Right renal pelvis (tissue), 4 donors: ENCODE measurements around the gene ROR1. TPM values are rescaled to one million over a fixed set of nuclear protein-coding genes. Genes with fewer than 3 reads are reported as not detected.

Experiments
- DNase-seq, 4 donors: peaks; one replicate each; pipeline ENCODE4 v3.0.0-alpha.2; 2013; ENCODE audit warnings: low read depth in 4 of 4, low spot score in 3 of 4, missing footprints in 1 of 4
- polyA plus RNA-seq, 4 donors: library from polyadenylated mRNA; unstranded; fragments of 120-200 nt; gene quantifications; one replicate each; pipeline ENCODE4 v1.2.1, GENCODE V29; 2013; ENCODE audit not compliant: insufficient read length in 4 of 4

The ROR1 gene
- polyA plus RNA-seq, 4 donors: 30.2 to 39.6 (median 34.6) TPM

DNA sequence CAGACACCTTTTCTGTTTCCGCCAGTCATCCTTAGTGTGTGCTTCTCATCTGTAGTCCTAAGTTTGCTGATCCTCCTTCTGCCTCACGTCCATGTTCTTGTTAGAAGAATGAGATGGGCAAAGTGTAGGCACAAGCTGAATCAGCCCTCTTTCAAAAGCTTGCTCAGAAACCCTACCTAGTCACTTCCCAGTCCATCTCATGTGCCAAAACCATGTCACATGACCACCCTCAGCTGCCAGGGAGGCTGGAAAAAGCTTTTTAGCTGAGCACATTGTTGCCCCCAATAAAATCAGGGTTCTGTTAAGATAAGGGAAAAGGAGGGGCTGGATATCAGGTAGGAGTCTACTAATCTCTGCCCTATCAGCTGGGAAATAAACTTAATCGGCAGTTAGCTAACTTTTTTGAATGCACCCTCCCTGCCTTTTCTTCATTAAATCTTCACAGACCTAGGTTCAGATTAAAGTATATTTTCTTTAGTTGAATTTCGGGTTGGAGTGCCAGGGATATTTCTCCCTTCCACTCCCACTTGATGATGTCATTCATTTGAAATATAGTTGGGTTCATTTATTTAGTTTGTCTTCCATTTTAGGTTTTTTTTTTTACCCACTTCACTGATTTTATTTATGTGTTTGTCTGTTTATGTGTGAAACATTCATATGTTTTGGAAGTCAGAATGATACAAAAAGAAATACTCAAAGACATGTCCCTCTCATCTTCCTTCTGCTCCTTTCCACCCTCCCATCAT, 129.2 kb downstream of the ROR1 start:
- DNase-seq: no peak

DNA sequence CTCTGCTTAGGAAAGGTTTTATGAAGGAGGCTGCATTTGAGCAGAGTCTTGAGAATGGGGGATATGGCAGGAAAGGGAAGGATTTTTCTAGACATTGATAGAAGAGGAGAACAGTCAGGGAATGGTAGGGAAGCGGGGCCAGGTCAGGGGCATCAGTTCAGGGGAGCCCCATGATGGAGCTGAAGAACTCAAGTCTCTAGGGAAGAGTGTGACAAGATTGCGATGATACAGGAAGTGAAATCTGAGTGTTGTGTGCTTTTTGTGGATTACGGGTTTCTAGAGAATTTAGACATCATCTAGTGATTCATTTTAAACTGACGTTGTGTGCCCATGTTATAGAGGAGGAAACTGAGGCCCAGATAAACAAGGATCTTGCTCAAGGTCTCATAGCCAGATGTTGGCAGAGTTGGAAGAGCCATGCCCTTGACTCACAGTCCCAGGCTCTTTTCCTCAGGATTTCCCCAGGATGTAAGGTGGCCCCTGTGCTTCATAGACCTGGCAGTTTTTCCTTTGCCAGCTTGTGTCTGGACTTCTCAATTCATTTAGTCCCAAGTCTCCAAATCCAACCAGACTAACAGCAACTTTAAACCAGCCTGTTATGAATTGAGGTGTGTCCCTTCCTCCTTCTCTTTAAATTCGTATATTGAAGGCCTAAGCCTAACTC, 130.3 kb downstream of the ROR1 start:
- DNase-seq: no peak

DNA sequence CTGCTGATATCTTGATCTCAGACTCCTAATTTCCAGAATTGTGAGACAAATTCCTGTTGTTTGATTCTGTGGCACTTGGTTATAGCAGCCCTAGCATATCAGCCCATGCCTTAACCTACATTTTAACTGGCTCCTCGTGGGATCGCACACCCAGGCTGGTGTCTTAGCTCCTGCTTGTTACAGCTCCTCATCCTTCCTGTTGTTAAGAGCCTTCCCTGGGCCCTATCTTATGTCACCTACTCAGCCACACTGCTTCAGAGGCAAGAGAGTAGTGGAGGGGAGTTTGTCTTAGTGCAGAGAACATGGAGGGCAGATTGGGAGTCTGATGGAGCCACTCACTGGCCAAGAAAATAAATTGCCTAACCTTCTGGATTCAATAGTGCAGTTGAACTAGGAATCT, 131.0 kb downstream of the ROR1 start:
- DNase-seq: no peak

DNA sequence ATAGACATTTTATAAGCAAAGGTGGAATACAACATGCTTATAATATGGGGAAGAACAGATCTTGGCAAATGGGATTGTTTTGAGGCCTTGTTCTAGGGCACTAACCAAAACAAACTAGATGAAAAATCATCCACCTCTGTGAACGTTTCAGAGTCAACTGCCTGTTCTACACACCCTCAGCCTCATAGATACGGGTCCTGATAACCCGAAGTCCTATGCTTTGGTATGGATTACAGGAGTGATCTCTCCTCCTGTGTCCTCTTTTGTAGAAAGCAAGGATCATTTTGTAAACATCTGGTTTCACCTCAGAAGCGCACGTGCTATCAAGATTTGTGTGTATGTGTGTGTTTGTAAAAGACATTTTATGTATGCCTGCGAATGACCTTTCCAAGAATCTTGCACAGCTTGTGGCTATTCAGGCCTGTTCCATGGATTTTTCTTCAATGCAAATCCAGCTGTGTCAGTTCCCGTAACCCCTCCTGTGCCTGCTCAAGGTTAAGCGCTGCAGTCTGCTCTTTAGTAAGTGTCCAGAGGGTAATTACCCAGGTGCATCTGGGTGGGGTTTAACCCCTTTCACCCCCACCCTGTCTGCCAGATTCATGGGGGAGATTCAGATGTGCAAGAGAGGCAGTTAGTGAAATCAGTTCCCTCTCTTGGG, 132.4 kb downstream of the ROR1 start:
- no peak for DNase-seq

DNA sequence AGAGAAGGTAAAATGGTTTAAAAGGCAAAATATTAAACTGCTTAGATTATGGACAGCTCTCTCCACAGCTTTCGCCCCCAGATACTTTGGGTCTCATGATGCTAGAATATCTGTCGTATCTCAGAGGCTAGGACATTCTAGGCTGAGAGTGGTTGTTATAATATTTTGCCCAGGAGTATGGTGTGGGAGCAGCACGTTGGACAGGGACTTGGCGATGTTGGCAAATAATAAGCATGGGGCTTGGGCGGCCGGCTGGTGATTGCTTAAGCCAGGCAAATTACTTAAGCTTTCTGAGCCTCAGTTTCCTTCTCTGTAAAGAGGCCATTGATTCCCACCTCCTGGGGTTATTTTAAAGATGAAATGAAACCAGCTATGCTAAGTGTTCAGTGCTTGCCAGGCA, 133.2 kb downstream of the ROR1 start:
- DNase-seq: no peak

DNA sequence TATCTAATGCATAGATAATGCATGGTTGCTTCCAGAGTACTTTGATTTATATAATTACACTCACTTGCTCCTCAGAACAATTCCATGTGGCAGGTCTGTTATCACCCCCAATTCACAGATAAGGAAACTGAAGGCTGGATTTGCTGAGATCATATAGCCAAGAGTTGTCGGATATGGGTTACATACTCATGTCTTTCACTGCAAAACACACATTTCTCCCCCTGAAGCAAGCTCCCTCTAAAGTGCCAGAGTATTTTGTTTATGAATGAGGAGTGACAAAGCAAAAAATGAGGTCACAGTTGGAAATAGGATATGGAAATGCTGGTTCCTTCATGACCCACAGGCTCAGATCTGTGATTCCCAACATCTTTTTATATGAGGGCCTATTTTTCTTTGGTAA, 134.2 kb downstream of the ROR1 start:
- DNase-seq: no peak

DNA sequence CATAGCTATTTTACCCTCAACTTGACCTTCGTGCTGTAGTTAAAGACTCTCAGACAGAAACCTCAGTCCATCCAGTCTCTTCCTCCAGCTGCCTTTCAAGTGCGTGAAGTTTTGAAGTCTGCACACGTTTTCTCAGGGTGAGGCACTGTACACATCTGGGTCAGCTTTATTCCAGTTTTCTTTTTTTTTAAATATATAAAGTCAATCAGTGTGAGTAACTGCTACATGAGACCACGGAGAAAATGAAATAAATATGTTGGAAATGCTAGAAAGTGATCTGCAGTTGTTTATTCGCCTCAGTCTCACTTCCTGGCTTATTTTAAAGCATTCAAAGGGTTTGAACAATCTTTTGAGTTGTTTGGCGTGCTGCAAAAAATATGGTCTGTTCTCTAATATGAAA, 135.7 kb downstream of the ROR1 start:
- no peak for DNase-seq

DNA sequence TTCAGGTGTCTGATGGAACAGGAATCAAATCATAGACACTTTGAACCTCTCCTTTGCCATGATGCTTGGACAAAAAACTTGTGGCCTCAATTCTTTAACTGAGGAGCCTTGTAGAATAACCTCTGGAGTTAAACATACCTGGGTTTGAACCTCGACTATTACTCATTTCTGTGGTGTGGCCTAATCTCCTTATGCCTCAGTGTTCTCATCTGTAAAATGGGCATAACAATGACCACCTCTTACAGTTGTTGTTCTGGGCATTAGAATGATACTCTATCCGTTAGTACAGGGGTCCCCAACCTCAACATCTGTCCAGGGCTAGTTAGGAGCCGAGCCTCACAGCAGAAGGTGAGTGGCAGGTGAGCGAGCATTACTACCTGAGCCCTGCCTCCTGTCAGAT, 137.2 kb downstream of the ROR1 start:
- DNase-seq: no peak

DNA sequence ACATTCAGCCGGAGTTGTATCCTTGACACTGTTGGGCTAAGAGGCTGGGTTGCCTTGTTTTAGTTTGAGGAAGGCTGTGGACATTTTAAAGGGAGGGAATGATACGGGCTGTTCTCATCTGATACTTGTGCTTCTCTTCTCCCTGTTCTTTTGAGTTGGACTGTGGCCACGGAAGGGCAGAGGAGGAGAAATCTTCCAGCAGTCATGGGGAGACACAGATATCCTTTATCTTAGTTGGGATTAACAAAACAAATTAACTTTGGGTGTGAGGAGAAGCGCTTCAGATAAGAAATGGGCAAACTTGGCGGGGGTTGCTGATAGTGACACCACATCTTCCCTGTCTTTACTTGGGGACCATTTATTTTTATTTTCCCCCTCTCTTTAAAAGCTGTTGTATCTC, 138.8 kb downstream of the ROR1 start:
- DNase-seq: no peak

DNA sequence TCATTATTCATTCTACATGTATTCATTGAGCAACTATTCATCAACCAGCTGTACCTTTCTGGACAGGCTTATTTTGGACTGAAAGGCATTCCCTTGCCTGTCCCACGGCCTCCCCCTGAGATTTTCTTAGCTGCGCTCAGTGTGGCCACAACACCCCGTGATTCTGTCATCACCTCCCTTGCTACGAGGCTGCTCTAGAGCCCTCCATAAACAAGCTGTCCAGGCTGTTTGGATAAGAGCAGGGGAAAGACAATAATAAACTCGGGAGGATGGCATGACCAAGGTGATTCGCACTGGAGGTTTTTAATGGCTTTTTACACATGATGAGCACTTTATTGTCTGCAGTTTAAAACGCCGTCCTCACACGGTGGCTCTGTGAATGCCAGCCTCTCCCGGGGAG, 139.7 kb downstream of the ROR1 start:
- DNase-seq: no peak

DNA sequence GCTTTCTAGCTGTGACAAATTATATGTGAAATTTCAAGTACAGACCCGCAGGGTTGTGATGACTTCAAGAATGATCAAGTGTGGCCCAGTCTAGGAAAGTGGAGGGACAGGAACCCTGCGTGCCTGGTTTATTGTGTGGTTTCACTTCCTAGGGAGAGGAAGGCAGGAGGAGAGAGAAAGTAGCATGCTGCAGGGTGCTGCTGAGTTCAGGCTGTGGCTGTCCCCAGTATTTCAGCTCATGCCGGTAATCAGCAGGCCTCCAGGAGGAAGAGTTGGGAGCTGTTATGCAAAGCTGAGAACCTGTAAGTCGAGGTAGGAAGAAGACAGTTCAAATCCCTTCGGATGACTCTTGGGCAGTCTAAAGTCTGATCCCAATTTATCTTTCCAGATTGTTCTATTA, 140.4 kb downstream of the ROR1 start:
- DNase-seq: no peak

DNA sequence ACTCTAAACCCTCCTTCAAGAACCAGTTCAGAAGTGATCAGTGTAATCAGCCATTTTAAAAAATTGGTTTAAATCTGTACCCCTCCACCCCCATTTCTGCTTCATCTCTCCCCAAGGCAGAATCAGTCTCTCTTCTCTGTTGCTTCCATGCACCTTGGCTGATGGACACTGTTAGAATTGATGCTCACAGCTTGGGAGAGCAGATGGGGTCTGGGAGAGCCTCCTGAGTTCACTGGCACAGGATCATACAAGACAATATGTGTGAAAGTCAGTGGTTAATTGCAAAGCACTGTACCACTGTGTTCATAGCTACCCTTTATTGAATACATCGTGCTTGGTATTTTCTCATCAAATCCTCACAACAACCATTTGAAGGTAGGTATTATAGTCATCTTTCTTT, 140.9 kb downstream of the ROR1 start:
- no peak for DNase-seq

DNA sequence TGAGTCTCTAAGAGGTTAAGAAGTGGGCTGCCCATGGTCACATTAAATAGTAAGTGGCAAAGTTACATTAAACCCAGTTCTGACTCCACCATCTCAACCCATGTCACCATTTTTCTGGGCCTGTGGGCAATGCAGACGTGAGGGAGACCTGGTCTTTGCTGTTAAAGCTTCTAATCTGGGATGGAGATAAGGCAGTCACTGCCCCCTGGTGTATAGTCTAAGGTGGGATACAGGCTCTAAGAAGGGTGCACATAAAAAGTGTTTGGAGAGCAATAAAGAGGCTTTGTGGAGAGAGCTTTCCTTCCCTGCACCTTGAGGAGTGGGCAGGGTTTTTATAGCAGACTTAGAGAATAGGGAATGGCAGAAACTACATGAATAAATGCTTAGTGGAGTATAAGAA, 141.3 kb downstream of the ROR1 start:
- DNase-seq: no peak

DNA sequence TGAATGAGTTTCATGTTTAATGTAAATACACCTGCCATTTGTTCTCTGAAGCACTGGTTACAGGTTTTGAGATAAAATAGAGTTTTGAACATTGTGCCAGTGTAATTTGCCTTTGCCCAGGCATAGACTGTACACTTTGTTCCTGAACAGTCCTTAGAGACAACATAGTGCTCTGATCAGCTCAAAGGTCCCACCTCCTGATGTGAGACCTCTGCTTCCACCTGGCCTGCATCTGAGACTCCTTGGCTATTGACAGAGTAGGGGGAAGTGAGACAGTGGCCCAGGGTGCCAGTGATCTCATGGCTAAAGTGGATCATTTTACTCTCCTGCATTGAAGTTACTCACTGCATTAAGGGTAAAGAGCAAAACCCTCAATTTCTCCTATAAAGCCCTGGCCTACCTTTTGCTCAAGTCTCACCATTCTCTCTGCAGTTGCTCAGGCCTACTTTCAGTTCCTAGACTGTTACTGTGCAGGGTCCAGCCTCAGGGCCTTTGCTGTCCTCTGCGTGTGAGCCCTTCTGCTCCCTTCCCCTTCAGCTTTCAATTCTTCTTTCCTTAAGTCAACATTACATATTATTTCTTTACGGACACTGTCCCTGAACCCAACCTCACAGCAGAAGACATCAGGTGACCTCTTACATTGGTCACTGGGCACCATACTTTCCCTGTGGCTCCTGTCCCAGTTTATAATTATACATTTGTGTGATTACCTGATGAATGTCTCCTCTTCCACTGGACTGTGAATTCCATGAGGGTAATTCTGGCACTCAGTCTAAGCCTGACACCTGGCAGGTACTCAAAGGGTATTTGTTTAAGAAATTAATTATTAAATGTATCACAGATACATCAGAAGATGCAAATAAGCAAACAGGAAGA, 142.9 kb downstream of the ROR1 start:
- DNase-seq: no peak

DNA sequence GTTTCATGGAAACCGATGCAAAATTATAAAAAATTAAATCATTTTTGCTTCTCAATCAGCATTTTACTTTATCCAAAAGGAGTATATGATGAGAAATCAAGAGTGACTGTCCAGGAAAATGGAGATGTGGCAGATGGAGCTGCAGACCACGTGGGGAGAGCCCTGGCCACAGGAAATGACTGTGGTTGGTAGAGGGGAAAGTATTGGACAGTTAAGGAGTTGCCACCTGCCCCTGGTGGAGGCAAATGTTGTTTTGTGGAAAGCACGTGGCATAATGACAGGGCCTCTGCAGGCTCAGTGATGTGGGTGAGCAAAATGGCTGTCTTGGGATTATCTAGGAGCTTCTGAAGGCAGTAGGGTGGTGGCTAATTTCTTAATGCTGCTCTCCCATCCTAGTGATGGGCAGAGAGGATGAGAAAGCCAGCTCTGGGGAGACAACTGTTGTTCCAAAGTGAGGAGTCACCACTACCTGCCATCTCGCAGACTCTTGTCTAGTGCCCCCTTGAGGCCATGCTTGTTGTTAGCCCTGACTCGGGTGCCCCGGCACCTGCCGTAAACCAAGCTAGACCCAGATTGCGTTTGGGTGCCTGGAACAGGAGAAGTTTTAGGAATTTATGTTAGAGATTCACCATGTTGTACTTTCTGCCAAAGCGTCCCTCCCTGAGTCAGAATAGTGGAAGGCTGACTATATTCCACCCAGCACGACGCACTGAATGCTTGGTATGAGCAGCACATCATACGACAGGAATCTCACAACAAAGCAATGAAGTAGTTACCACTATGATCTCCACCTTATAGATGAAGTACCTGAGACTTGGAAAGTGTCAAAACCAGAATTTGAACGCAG, 144.0 kb downstream of the ROR1 start:
- DNase-seq: no peak

DNA sequence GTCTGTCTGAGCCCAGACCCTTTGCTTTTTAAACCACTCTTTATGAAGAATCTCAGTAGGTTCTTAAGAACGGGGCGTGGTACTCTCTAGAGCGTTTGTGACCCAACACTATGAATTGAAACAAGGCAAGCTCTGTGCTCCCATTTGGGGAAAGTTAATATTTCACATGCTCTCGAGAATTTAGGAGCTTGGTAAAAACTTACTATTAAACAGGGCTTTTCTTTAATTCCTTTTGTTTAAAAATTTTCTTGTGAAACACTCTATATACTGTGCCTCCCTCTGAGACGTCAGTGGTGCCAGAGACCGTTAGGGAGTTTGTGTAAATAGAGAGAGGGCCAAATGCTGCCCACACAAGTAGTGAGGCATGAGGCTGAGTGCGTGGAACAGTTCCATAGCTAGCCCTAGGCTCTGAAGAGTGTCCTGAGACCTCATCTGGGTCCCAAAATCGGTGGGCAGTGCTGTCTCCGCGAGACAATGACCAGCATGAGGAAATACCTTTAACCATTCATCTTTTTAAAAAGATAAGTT, 144.7 kb downstream of the ROR1 start:
- no peak for DNase-seq

DNA sequence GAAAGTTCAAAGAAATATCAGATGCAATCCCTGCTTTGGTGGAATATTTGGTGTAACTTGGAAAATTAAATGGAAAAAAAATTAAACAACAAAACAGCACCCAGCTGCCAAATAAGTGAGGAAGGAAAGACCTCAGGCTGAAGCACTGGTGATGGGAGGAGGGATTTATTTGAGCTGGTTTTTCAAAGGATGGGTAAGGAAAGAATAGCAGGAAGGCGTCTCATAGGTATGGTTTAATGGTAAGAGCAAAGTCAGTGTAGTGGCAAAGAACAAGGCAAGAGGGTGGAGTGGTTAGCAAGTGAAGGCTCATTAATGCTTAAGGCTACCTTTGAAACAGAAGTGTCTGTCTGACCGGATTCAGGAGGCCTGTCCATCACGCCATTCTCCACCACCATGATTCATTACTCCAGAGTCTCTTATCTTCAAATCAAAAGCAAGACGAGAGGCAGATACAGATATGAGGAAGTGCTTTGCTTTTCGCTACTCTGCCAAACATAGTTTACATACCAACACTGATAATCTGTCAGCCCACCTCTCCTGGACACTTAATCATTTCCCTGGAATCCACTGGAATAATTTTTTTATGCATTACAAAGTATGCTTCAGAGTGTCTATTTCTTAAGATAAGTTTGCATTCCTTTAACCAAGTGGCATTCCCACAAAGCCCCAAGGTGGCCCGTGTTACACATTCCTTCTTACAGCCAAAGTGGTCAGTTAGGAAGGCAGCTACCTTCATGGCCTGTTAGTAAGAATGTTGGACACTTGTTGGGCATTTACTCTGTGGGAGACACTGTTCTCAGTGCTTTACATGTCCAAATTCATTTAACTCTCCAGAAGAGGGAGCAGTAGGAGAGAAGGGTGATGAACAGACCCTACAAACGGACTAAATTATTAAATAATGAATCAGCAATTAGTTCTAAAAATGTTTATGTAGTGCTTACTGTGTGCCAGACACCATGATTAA, 146.6 kb downstream of the ROR1 start:
- no peak for DNase-seq

DNA sequence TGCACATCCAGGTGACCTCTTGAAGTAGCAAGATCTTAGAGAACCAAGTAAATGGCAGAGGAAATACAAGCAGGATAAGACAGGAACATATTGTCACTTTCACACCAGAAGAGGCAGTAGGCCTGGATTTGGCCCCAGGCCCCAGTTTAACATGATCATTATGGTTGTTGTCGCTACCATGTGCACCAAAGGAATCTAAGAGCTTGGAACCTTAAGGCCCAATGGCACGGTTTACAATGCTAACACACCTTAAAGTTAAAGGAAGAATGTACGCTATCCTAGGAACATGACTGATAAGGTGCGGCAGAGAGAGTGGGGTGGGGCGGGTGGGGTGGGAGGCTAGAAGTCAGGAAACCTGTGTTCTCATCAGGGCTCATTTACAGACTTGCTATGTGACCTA, 147.5 kb downstream of the ROR1 start:
- no peak for DNase-seq

DNA sequence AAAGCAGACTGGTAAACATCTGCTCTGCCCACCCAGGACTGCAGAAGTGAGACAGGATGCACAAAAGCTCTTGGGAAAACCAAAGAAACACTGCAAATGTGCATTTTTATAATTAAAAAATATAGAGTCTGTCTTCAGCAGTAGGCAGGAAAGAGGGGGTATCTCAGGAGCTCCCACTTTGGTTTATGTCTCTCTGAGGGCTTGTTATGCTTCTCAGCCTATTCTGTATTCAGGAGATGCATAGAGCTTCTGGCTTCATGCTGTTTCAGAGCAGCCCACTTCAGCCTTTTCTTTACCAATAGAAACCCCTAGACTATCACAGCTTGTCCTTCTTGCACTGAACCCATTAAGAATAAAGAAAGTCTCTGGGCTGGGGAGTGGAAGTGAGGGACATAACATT, 148.0 kb downstream of the ROR1 start:
- no peak for DNase-seq
